WTC11 (cell line): ENCODE results near the gene SKIC8. TPM values are rescaled to one million over a fixed set of nuclear protein-coding genes. Genes with fewer than 3 reads are reported as not detected.

Experiments used
- ATAC-seq: fragments of 200-7000 bp; cut with Tn5 transposase; 2 replicates; pipeline ENCODE4 v1.10.0; 2021; ENCODE audit warnings: mild to moderate bottlenecking, moderate library complexity
- CTCF ChIA-PET: fragments of 300-600 bp; sonication (Branson Sonifier 250); formaldehyde crosslinking; loops from one replicate; lab custom pipeline; 2021; ENCODE audit warnings: antibody characterized with exemption; lab: Charles Lee
- POLR2A ChIA-PET: fragments of 350-600 bp; sonication (Branson Sonifier 250); formaldehyde crosslinking; loops from one replicate; lab custom pipeline; 2021; ENCODE audit warnings: antibody characterized with exemption; lab: Charles Lee
- DNase-seq: peaks from one replicate; pipeline ENCODE4 v3.0.0; 2021; ENCODE audit warnings: low spot score
- H3K27ac Mint-ChIP-seq: 2 replicates; pipeline ENCODE4 v1.8.0; 2021; ENCODE audit warnings: mixed read lengths
- H3K27me3 Mint-ChIP-seq: 2 replicates; pipeline ENCODE4 v1.8.0; 2021; ENCODE audit warnings: low read depth, mild to moderate bottlenecking, moderate library complexity, mixed read lengths
- H3K36me3 Mint-ChIP-seq: 2 replicates; pipeline ENCODE4 v1.8.0; 2021; ENCODE audit warnings: mixed read lengths
- H3K4me1 Mint-ChIP-seq: 2 replicates; pipeline ENCODE4 v1.8.0; 2022; ENCODE audit warnings: mixed read lengths
- H3K4me3 Mint-ChIP-seq: 2 replicates; pipeline ENCODE4 v1.8.0; 2021; ENCODE audit warnings: mild to moderate bottlenecking, moderate library complexity, mixed read lengths
- H3K9me3 Mint-ChIP-seq: 2 replicates; pipeline ENCODE4 v1.8.0; 2021; ENCODE audit warnings: mixed read lengths
- CREB1 ChIP-seq: sonication (generic); formaldehyde crosslinking; IDR thresholded peaks from 2 replicates; pipeline ENCODE4 v1.8.0; 2023; ENCODE audit warnings: mild to moderate bottlenecking, missing genetic modification reagents
- FOXJ3 ChIP-seq: sonication (generic); formaldehyde crosslinking; IDR thresholded peaks from 2 replicates; pipeline ENCODE4 v1.9.0; 2021; ENCODE audit warnings: missing genetic modification reagents, mild to moderate bottlenecking, borderline replicate concordance
- HMGA2 ChIP-seq: fragments of 250-450 bp; sonication (Bioruptor Pico); IDR thresholded peaks from 2 replicates; pipeline ENCODE4 v1.4.0; 2021; ENCODE audit warnings: mild to moderate bottlenecking, moderate library complexity
- SMAD3 ChIP-seq: sonication (generic); formaldehyde crosslinking; IDR thresholded peaks from 2 replicates; pipeline ENCODE4 v1.8.0; 2022; ENCODE audit warnings: missing genetic modification reagents, mild to moderate bottlenecking, borderline replicate concordance
- SP1 ChIP-seq: sonication (generic); formaldehyde crosslinking; conservative IDR thresholded peaks from 2 replicates; pipeline ENCODE4 v1.8.1; 2022; ENCODE audit warnings: missing genetic modification reagents
- TP53 ChIP-seq: sonication (generic); formaldehyde crosslinking; IDR thresholded peaks from 2 replicates; pipeline ENCODE4 v1.8.1; 2023; ENCODE audit warnings: mild to moderate bottlenecking, missing genetic modification reagents
- ZNF671 ChIP-seq: fragments of 250-450 bp; sonication (Bioruptor Pico); IDR thresholded peaks from 2 replicates; pipeline ENCODE4 v1.8.0; 2021; ENCODE audit warnings: mild to moderate bottlenecking
- total RNA-seq: library from RNA; stranded (reverse); gene quantifications from 3 replicates; pipeline ENCODE4 v1.2.3, GENCODE V29; 2021
- TF ChIP-seq, protein P1 (sequence below): sonication (generic); formaldehyde crosslinking; IDR thresholded peaks from 2 replicates; pipeline ENCODE4 v1.8.1; 2023; ENCODE audit warnings: mild to moderate bottlenecking, missing genetic modification reagents, moderate library complexity
- TF ChIP-seq, protein P2 (sequence below): sonication (generic); formaldehyde crosslinking; IDR thresholded peaks from 2 replicates; pipeline ENCODE4 v1.8.0; 2022; ENCODE audit warnings: mild to moderate bottlenecking, missing genetic modification reagents
- TF ChIP-seq, protein P3 (sequence below): sonication (generic); formaldehyde crosslinking; IDR thresholded peaks from 2 replicates; pipeline ENCODE4 v1.8.0; 2022; ENCODE audit warnings: missing genetic modification reagents
- TF ChIP-seq, protein P4 (sequence below): sonication (generic); formaldehyde crosslinking; IDR thresholded peaks from 2 replicates; pipeline ENCODE4 v1.8.0; 2022; ENCODE audit warnings: mild to moderate bottlenecking, missing genetic modification reagents
- TF ChIP-seq, protein P5 (sequence below): sonication (generic); formaldehyde crosslinking; IDR thresholded peaks from 2 replicates; pipeline ENCODE4 v1.8.0; 2023; ENCODE audit warnings: missing genetic modification reagents
- TF ChIP-seq, protein P6 (sequence below): fragments of 250-450 bp; sonication (Bioruptor Pico); IDR thresholded peaks from 2 replicates; pipeline ENCODE4 v1.9.0; 2021; ENCODE audit warnings: moderate library complexity, mild to moderate bottlenecking, inconsistent platforms, borderline replicate concordance
- TF ChIP-seq, protein P7 (sequence below): sonication (generic); formaldehyde crosslinking; IDR thresholded peaks from 2 replicates; pipeline ENCODE4 v1.8.1; 2022; ENCODE audit warnings: mild to moderate bottlenecking, moderate library complexity, missing genetic modification reagents
- TF ChIP-seq, protein P8 (sequence below): sonication (generic); formaldehyde crosslinking; IDR thresholded peaks from 2 replicates; pipeline ENCODE4 v1.8.0; 2022; ENCODE audit warnings: mild to moderate bottlenecking, missing genetic modification reagents

The SKIC8 gene
- total RNA-seq, 1 experiment from 2014 or later, result 55.6 TPM

DNA sequence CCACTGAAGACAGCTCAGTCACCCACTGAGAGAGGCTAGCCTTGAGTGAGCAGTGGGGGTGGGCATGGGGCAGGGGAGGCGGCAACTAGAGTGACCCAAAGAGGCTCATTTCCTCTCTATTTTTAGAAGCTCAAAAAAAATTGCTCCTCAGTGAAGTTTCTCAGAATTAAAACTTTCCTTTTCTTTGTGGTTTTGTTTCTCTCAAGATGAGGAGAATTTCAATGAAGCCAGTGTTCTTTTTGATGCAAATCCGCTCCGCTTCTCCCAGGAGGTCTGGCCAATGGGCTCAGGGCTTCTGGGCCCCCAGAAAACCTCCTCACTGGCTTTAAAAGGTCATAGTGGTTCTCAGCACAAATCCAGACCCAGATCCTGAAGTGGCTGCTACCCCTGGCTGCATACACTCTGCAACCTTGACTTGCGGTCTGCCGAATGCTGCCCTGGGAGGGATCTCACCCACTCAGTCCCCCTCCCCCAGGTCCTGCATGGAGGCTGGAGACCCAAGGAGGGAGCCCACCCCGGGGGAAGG lies 64.8 kb downstream of the SKIC8 start, which contains the start of gene ACSBG1:
TSS of gene ACSBG1 (minus strand) at position 51 of the 526 bp plus-strand sequence. CDS start 64 bp downstream, outside the sequence.
- CTCF ChIA-PET, result interaction anchor here (0.6 to 1.4 kb wide), 5 partner anchors 86 to 275 kb away, joined by 3 to 5 read pairs (median 4); no protein-coding TSS in a partner anchor
- POLR2A ChIA-PET, result interaction anchor here (1.6 kb wide), 1 partner anchor 31 kb away, joined by 4 read pairs; no protein-coding TSS in a partner anchor
- no peak for TF ChIP-seq SP1
- TF ChIP-seq, protein P1, sequence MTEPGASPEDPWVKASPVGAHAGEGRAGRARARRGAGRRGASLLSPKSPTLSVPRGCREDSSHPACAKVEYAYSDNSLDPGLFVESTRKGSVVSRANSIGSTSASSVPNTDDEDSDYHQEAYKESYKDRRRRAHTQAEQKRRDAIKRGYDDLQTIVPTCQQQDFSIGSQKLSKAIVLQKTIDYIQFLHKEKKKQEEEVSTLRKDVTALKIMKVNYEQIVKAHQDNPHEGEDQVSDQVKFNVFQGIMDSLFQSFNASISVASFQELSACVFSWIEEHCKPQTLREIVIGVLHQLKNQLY (CRISPR knock-in tag), result no peak
- no peak for TF ChIP-seq ZNF671 (CRISPR knock-in tag)
- TF ChIP-seq FOXJ3 (CRISPR knock-in tag), result no peak
- TF ChIP-seq, protein P2, sequence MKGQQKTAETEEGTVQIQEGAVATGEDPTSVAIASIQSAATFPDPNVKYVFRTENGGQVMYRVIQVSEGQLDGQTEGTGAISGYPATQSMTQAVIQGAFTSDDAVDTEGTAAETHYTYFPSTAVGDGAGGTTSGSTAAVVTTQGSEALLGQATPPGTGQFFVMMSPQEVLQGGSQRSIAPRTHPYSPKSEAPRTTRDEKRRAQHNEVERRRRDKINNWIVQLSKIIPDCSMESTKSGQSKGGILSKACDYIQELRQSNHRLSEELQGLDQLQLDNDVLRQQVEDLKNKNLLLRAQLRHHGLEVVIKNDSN (CRISPR knock-in tag), result no peak
- TF ChIP-seq TP53, result no peak
- no peak for TF ChIP-seq SMAD3 (CRISPR knock-in tag)
- TF ChIP-seq, protein P3, sequence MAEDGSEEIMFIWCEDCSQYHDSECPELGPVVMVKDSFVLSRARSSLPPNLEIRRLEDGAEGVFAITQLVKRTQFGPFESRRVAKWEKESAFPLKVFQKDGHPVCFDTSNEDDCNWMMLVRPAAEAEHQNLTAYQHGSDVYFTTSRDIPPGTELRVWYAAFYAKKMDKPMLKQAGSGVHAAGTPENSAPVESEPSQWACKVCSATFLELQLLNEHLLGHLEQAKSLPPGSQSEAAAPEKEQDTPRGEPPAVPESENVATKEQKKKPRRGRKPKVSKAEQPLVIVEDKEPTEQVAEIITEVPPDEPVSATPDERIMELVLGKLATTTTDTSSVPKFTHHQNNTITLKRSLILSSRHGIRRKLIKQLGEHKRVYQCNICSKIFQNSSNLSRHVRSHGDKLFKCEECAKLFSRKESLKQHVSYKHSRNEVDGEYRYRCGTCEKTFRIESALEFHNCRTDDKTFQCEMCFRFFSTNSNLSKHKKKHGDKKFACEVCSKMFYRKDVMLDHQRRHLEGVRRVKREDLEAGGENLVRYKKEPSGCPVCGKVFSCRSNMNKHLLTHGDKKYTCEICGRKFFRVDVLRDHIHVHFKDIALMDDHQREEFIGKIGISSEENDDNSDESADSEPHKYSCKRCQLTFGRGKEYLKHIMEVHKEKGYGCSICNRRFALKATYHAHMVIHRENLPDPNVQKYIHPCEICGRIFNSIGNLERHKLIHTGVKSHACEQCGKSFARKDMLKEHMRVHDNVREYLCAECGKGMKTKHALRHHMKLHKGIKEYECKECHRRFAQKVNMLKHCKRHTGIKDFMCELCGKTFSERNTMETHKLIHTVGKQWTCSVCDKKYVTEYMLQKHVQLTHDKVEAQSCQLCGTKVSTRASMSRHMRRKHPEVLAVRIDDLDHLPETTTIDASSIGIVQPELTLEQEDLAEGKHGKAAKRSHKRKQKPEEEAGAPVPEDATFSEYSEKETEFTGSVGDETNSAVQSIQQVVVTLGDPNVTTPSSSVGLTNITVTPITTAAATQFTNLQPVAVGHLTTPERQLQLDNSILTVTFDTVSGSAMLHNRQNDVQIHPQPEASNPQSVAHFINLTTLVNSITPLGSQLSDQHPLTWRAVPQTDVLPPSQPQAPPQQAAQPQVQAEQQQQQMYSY, result no peak
- TF ChIP-seq, protein P4, sequence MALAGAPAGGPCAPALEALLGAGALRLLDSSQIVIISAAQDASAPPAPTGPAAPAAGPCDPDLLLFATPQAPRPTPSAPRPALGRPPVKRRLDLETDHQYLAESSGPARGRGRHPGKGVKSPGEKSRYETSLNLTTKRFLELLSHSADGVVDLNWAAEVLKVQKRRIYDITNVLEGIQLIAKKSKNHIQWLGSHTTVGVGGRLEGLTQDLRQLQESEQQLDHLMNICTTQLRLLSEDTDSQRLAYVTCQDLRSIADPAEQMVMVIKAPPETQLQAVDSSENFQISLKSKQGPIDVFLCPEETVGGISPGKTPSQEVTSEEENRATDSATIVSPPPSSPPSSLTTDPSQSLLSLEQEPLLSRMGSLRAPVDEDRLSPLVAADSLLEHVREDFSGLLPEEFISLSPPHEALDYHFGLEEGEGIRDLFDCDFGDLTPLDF (CRISPR knock-in tag), result no peak
- TF ChIP-seq, protein P5, sequence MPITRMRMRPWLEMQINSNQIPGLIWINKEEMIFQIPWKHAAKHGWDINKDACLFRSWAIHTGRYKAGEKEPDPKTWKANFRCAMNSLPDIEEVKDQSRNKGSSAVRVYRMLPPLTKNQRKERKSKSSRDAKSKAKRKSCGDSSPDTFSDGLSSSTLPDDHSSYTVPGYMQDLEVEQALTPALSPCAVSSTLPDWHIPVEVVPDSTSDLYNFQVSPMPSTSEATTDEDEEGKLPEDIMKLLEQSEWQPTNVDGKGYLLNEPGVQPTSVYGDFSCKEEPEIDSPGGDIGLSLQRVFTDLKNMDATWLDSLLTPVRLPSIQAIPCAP (CRISPR knock-in tag), result no peak
- ATAC-seq, result peak; percentile 86
- Mint-ChIP-seq H3K4me3 (peak within 1 kb of the TSS; percentile 21), H3K4me1 (peaks cover 29% of the 10 kb centered on the region), H3K9me3 (no peaks in the 10 kb centered on the region; the same call in 1 of the 2 replicates), H3K27me3 (no peaks in the 10 kb centered on the region; the same call in 1 of the 2 replicates), H3K27ac (peak within 1 kb of the TSS; percentile 95), H3K36me3 (no peaks in the 10 kb centered on the region; the same call in 1 of the 2 replicates)
- peak; percentile 28 for DNase-seq

DNA sequence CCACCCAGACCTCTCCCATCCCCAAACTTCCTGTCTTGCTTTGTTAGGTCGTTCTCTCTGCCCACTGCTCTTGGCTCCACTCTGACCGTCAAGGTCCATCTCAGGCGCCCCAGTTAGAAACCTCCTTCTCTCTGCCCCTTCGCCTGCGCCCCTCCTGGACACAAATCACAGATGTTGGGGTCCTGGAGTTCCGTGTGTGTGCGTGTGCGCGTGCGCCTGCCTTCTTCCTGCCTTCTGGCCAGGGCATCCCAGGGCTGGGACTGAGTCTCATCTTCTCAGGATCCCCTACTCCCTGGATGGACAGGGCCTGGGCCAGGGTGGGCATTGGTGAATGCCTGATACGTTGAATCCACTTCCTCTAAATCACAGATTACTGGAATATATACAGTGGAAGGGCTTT lies 65.9 kb downstream of the SKIC8 start:
- H3K4me1 Mint-ChIP-seq, result peaks cover 29% of the 10 kb centered on the region
- no peaks in the 10 kb centered on the region for H3K27me3 Mint-ChIP-seq
- H3K4me3 Mint-ChIP-seq, result no peak overlapping the region
- ATAC-seq, result no peak
- no peaks in the 10 kb centered on the region for H3K36me3 Mint-ChIP-seq
- TF ChIP-seq, protein P6, sequence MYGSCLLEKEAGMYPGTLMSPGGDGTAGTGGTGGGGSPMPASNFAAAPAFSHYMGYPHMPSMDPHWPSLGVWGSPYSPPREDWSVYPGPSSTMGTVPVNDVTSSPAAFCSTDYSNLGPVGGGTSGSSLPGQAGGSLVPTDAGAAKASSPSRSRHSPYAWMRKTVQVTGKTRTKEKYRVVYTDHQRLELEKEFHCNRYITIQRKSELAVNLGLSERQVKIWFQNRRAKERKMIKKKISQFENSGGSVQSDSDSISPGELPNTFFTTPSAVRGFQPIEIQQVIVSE (CRISPR knock-in tag), result no peak
- TF ChIP-seq, protein P7, sequence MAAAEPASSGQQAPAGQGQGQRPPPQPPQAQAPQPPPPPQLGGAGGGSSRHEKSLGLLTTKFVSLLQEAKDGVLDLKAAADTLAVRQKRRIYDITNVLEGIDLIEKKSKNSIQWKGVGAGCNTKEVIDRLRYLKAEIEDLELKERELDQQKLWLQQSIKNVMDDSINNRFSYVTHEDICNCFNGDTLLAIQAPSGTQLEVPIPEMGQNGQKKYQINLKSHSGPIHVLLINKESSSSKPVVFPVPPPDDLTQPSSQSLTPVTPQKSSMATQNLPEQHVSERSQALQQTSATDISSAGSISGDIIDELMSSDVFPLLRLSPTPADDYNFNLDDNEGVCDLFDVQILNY (CRISPR knock-in tag), result no peak
- TF ChIP-seq CREB1 (CRISPR knock-in tag) (no peak), HMGA2 (CRISPR knock-in tag) (no peak)
- TF ChIP-seq, protein P8, sequence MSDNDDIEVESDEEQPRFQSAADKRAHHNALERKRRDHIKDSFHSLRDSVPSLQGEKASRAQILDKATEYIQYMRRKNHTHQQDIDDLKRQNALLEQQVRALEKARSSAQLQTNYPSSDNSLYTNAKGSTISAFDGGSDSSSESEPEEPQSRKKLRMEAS (CRISPR knock-in tag), result no peak
- DNase-seq, result no peak
- ChIA-PET POLR2A (interaction anchor here (1.6 kb wide), 1 partner anchor 32 kb away, joined by 4 read pairs; no protein-coding TSS in a partner anchor), CTCF (interaction anchor here (0.9 to 1.4 kb wide), 4 partner anchors 52 to 274 kb away, joined by 3 to 5 read pairs (median 4); no protein-coding TSS in a partner anchor)
- no peak overlapping the region for H3K27ac Mint-ChIP-seq
- no peaks in the 10 kb centered on the region for H3K9me3 Mint-ChIP-seq

Other genes starting within 250 kb of the SKIC8 start
- gene TBC1D2B, start 221.9 kb downstream of the SKIC8 start, total RNA-seq, result 15.2 to 18.3 TPM (median 16.8 TPM) in 3 replicates
- not detected in 3 replicates for gene SH2D7, start 207.0 kb downstream of the SKIC8 start, total RNA-seq
- 45.2 to 56.4 TPM (median 56.2 TPM) in 3 replicates for gene CIB2, start 168.2 kb downstream of the SKIC8 start, total RNA-seq
- 37.8 to 56.6 TPM (median 38.5 TPM) in 3 replicates for gene IDH3A, start 150.2 kb downstream of the SKIC8 start, total RNA-seq
- gene ACSBG1, start 65.0 kb downstream of the SKIC8 start, total RNA-seq, result 4.1 to 5.8 TPM (median 5.0 TPM) in 3 replicates
- 7.8 to 10.1 TPM (median 9.8 TPM) in 3 replicates for gene DNAJA4, start 35.0 kb downstream of the SKIC8 start, total RNA-seq
- gene CRABP1, start 40.7 kb upstream of the SKIC8 start, total RNA-seq, result 374 to 444 TPM (median 377 TPM) in 3 replicates
- gene IREB2, start 138.6 kb upstream of the SKIC8 start, total RNA-seq, result 86.0 to 89.5 TPM (median 89.3 TPM) in 3 replicates
- 3.1 to 4.9 TPM (median 4.4 TPM) in 3 replicates for gene HYKK, start 208.0 kb upstream of the SKIC8 start, total RNA-seq
- 268 to 281 TPM (median 269 TPM) in 3 replicates for gene PSMA4, start 240.8 kb upstream of the SKIC8 start, total RNA-seq